ENCODE measurements around the gene USP31. TPM values are rescaled to one million over a fixed set of nuclear protein-coding genes. Genes with fewer than 3 reads are reported as not detected.

Gene USP31
- total and polyA plus RNA-seq, 8 donors = 1.7 to 18.5 (median 5.8) TPM

DNA sequence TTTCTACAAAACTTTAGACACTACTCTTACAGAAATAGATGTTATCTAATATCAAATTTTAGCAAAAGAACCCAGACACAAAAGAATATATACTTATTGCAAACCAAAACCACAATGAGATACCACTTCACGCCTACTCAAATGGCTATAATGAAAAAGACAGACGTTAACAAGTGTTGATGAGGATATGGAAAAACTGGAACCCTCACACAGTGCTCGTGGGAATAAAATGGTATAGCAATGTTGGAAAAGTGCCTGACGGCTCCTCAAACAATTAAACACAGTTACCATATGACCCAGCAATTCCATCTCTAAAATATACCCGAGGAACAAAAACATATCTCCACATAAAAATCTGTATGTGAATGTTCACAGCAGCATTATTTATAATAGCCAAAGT, 27.1 kb downstream of the USP31 start:
- Histone ChIP-seq H3K4me3 (no peak overlapping the region), H3K4me1 (peaks cover 0 to 57% (median 18%) of the 10 kb centered on the region in 4 donors), H3K36me3 (no peaks in the 10 kb centered on the region), H3K27ac (no peak overlapping the region), H3K9me3 (no peaks in the 10 kb centered on the region), H3K27me3 (no peaks in the 10 kb centered on the region)
- 72 to 92% (median 88%) methylated on average over 5 of the region's 5 CpGs for WGBS, 5 donors
- TF ChIP-seq, protein P1, sequence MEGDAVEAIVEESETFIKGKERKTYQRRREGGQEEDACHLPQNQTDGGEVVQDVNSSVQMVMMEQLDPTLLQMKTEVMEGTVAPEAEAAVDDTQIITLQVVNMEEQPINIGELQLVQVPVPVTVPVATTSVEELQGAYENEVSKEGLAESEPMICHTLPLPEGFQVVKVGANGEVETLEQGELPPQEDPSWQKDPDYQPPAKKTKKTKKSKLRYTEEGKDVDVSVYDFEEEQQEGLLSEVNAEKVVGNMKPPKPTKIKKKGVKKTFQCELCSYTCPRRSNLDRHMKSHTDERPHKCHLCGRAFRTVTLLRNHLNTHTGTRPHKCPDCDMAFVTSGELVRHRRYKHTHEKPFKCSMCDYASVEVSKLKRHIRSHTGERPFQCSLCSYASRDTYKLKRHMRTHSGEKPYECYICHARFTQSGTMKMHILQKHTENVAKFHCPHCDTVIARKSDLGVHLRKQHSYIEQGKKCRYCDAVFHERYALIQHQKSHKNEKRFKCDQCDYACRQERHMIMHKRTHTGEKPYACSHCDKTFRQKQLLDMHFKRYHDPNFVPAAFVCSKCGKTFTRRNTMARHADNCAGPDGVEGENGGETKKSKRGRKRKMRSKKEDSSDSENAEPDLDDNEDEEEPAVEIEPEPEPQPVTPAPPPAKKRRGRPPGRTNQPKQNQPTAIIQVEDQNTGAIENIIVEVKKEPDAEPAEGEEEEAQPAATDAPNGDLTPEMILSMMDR (IDR thresholded peaks at IDR 0.05) = no peak
- TF ChIP-seq EP300 (IDR thresholded peaks at IDR 0.05) (no peak), POLR2A (IDR thresholded peaks at IDR 0.05) (no peak), POLR2AphosphoS5 (IDR thresholded peaks at IDR 0.05) (no peak)
- DNase-seq = no peak
- intact Hi-C loops (cut with DNase I; ENCODE audit: low total_unique reads) = no loop called here

DNA sequence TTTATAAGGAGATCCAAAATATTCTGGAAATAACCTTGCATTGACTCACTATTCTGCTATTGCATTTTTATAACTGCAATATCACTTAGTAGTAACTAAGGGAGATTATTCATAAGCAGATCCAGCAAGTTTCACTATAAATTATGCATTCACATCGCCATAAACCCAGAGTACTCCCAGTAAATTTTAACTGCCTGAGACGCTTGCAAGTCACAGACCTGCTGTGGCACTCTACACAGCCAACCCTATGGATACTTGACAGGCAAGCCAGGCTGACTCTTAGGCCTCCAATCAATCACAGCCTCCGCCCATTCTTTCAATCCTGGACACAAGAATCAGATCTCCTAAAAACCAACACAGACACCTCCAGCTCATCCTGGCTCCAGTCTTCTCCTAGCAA, 28.2 kb downstream of the USP31 start:
- DNase-seq = peak in 1 of 2 donors; percentile 18
- no peak for TF ChIP-seq EP300 (IDR thresholded peaks at IDR 0.05)
- no peak for TF ChIP-seq POLR2AphosphoS5 (IDR thresholded peaks at IDR 0.05)
- TF ChIP-seq POLR2A (IDR thresholded peaks at IDR 0.05) = no peak
- TF ChIP-seq, protein P1 (IDR thresholded peaks at IDR 0.05) = no peak
- Histone ChIP-seq H3K27ac (peak overlapping the region in 3 of 5 donors; percentile 46 to 63 (median 52)), H3K27me3 (no peaks in the 10 kb centered on the region), H3K9me3 (no peaks in the 10 kb centered on the region), H3K4me1 (peaks cover 0 to 57% (median 18%) of the 10 kb centered on the region in 4 donors), H3K36me3 (no peaks in the 10 kb centered on the region), H3K4me3 (no peak overlapping the region)
- 68 to 94% (median 84%) methylated on average over 3 of the region's 3 CpGs for WGBS, 5 donors
- intact Hi-C loops (cut with DNase I; ENCODE audit: low total_unique reads) = no loop called here

DNA sequence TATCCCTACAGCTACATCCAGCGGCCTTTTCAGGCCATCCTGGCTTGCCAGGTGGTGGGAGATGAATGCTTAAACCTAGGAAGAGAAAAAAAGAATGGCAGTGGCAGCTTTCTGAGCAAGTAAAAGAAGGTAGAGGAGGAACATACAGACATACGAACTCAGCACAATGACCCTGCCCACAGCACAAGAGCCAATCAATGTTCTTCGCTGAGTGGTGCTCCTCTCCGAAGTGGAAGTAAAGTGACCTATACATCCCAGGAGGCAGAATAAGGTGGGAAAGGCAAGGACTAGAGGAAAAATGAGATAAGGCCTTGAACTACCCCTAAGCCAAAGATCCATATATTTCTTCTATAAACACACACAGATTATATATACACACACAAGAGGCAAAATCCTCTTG, 28.7 kb downstream of the USP31 start:
- no peak for DNase-seq
- Histone ChIP-seq H3K4me3 (no peak overlapping the region), H3K27me3 (no peaks in the 10 kb centered on the region), H3K36me3 (no peaks in the 10 kb centered on the region), H3K9me3 (no peaks in the 10 kb centered on the region), H3K4me1 (peaks cover 0 to 53% (median 16%) of the 10 kb centered on the region in 4 donors), H3K27ac (peak overlapping the region in 3 of 5 donors; percentile 46 to 63 (median 52))
- TF ChIP-seq EP300 (IDR thresholded peaks at IDR 0.05) = no peak
- TF ChIP-seq, protein P1 (IDR thresholded peaks at IDR 0.05) = no peak
- TF ChIP-seq POLR2A (IDR thresholded peaks at IDR 0.05) = no peak
- TF ChIP-seq POLR2AphosphoS5 (IDR thresholded peaks at IDR 0.05) = no peak
- intact Hi-C loops (cut with DNase I; ENCODE audit: low total_unique reads) = no loop called here
- whole genome bisulfite sequencing, 5 donors = 84 to 96% (median 93%) methylated on average over 4 of the region's 4 CpGs

DNA sequence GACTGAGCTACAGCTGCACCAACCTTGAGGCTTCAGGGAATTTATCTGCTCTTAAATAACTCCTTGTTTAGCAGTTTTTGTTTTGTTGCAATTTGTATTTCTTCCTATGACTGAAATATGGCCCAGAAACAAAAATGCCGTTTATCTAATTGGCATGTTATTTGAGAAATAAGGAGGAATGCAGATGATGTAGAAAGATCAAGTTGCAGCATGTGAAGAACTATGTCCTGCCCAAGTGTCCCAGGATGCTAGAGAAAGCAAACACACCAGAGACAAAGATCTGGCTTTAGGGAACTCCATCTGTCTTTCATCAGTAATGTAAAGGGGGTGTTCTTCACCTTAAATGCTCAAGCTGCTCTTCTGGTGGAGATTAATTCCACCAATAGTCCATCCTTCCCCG, 29.7 kb downstream of the USP31 start:
- peaks cover 0 to 43% (median 13%) of the 10 kb centered on the region in 4 donors for H3K4me1 ChIP-seq
- intact Hi-C loops (cut with DNase I; ENCODE audit: low total_unique reads) = no loop called here
- 51 to 65% (median 64%) methylated on average over 2 of the region's 2 CpGs for WGBS, 5 donors
- no peaks in the 10 kb centered on the region for H3K9me3 ChIP-seq
- no peaks in the 10 kb centered on the region for H3K36me3 ChIP-seq
- H3K27ac ChIP-seq = peak overlapping the region in 2 of 5 donors; percentile 14 to 23
- no peaks in the 10 kb centered on the region for H3K27me3 ChIP-seq
- TF ChIP-seq POLR2A (IDR thresholded peaks at IDR 0.05) (no peak), POLR2AphosphoS5 (IDR thresholded peaks at IDR 0.05) (no peak), EP300 (IDR thresholded peaks at IDR 0.05) (no peak)
- TF ChIP-seq, protein P1 (IDR thresholded peaks at IDR 0.05) = no peak
- no peak overlapping the region for H3K4me3 ChIP-seq
- DNase-seq = peak in 1 of 2 donors; percentile 28
